Measurements from ENCODE around the gene TMEM82.

GRCh38 chr1:15730423-15730822 lies 11.9 kb upstream of the TMEM82 start:
- TF ChIP-seq CTCF (IDR thresholded peaks at IDR 0.05; ENCODE audit: poor library complexity) (no peak), EZH2 (IDR thresholded peaks at IDR 0.05; ENCODE audit: borderline replicate concordance) (no peak)

All from hepatocyte (in vitro differentiated cells).